Nephron progenitor cell (in vitro differentiated cells): ENCODE results near the gene OR5M3.

Source experiments
- DNase-seq: peaks from one replicate; pipeline ENCODE4 v3.0.0; 2021
- H3K27ac Mint-ChIP-seq: 2 replicates; pipeline ENCODE4 v1.8.0; 2021; ENCODE audit warnings: mild to moderate bottlenecking, moderate library complexity, mixed read lengths
- H3K27me3 Mint-ChIP-seq: 2 replicates; pipeline ENCODE4 v1.8.0; 2021; ENCODE audit warnings: mild to moderate bottlenecking, low read depth, mixed read lengths; ENCODE audit not compliant: poor library complexity
- H3K36me3 Mint-ChIP-seq: 2 replicates; pipeline ENCODE4 v1.8.0; 2021; ENCODE audit warnings: low read depth, mixed read lengths
- H3K4me1 Mint-ChIP-seq: 2 replicates; pipeline ENCODE4 v1.8.0; 2021; ENCODE audit warnings: mixed read lengths
- H3K4me3 Mint-ChIP-seq: 2 replicates; pipeline ENCODE4 v1.8.0; 2021; ENCODE audit warnings: mild to moderate bottlenecking, moderate library complexity, mixed read lengths
- H3K9me3 Mint-ChIP-seq: 2 replicates; pipeline ENCODE4 v1.8.0; 2021; ENCODE audit warnings: mild to moderate bottlenecking, moderate library complexity, mixed read lengths
- TF ChIP-seq, protein P1 (sequence below): fragments of 200-600 bp; sonication (generic); IDR thresholded peaks from 2 replicates; pipeline ENCODE4 v1.5.0; 2021; ENCODE audit warnings: antibody characterized with exemption

The OR5M3 gene

DNA sequence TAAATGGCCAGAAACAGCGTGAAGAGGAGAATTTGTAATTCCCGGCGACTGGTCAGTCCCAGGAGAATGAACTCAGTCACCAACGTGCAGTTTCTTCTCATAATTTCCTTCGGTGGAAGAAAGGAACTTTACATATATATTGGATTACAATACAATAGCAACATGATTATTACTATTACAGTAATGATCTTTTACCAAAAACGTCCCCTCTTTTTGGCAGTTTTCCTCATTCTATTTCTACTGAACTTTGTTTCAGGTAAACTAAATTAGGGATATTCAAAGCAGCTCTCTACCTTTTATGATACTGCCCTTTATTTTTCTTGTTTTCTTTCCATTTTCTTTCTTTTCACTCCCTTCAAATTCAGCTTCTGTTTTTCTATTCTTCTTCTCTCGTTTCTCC is 18.1 kb upstream of the OR5M3 start, which contains the start of gene OR5M8:
Gene OR5M8, minus strand, starts transcription at position 101 of the 400 bp plus-strand sequence. Its CDS starts 0 bp downstream, at position 101.
- H3K9me3 Mint-ChIP-seq, result peaks cover 10% of the 10 kb centered on the region
- TF ChIP-seq, protein P1, sequence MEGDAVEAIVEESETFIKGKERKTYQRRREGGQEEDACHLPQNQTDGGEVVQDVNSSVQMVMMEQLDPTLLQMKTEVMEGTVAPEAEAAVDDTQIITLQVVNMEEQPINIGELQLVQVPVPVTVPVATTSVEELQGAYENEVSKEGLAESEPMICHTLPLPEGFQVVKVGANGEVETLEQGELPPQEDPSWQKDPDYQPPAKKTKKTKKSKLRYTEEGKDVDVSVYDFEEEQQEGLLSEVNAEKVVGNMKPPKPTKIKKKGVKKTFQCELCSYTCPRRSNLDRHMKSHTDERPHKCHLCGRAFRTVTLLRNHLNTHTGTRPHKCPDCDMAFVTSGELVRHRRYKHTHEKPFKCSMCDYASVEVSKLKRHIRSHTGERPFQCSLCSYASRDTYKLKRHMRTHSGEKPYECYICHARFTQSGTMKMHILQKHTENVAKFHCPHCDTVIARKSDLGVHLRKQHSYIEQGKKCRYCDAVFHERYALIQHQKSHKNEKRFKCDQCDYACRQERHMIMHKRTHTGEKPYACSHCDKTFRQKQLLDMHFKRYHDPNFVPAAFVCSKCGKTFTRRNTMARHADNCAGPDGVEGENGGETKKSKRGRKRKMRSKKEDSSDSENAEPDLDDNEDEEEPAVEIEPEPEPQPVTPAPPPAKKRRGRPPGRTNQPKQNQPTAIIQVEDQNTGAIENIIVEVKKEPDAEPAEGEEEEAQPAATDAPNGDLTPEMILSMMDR, result no peak
- H3K36me3 Mint-ChIP-seq, result no peaks in the 10 kb centered on the region
- peaks cover 4% of the 10 kb centered on the region for H3K27me3 Mint-ChIP-seq
- H3K4me1 Mint-ChIP-seq, result no peaks in the 10 kb centered on the region
- no peak within 1 kb of the TSS for H3K4me3 Mint-ChIP-seq
- H3K27ac Mint-ChIP-seq, result no peak within 1 kb of the TSS
- no peak for DNase-seq

DNA sequence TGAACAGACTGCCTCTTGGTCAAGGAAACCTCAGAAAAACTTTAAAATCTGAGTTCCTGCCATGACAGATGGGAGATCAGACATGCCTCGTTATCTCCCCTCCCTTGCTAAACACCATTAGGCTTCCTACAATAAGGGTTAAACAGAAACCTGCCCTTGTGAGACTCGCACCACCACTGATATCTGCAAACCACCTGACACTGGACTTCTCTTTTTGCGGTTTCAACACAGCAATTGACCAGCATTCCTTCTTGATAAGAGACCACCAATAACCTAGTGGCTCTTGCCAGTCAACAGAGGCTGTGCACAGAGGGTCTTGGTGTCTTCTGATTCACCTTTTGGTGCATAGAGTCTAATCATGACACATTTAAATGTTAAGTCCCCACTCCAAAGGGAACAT is 13.6 kb upstream of the OR5M3 start:
- Mint-ChIP-seq H3K4me1 (no peaks in the 10 kb centered on the region), H3K27ac (no peak overlapping the region), H3K4me3 (no peak overlapping the region), H3K27me3 (peaks cover 4% of the 10 kb centered on the region), H3K36me3 (no peaks in the 10 kb centered on the region), H3K9me3 (peaks cover 3% of the 10 kb centered on the region)
- DNase-seq, result no peak
- TF ChIP-seq, protein P1, result no peak

DNA sequence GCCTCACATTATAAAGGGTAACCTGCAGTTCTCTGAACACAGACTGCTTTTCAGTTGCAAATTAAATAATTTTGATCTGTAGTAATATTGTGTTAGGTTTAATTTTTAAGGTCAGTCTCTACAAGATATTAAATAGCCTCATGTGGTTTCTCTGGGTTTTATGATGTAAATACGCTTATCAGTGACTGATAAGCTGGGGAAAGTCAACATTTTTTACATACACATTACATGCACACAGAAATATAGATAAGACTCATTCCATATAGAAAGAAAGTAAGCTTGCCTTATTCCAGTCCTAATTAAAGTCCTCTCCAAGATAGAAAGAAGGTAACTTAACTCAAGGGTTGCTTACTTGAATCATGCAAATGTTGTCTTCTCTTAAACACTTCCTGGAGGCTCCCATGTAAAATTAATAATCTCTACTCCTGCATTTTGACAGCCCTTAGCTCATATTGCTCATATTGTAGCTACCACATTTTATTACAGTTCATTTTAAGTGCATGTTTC is 1.6 kb upstream of the OR5M3 start:
- no peaks in the 10 kb centered on the region for H3K9me3 Mint-ChIP-seq
- TF ChIP-seq, protein P1, result no peak
- no peak overlapping the region for H3K27ac Mint-ChIP-seq
- peaks cover 2% of the 10 kb centered on the region for H3K27me3 Mint-ChIP-seq
- no peak for DNase-seq
- no peak overlapping the region for H3K4me3 Mint-ChIP-seq
- H3K4me1 Mint-ChIP-seq, result no peaks in the 10 kb centered on the region
- no peaks in the 10 kb centered on the region for H3K36me3 Mint-ChIP-seq

DNA sequence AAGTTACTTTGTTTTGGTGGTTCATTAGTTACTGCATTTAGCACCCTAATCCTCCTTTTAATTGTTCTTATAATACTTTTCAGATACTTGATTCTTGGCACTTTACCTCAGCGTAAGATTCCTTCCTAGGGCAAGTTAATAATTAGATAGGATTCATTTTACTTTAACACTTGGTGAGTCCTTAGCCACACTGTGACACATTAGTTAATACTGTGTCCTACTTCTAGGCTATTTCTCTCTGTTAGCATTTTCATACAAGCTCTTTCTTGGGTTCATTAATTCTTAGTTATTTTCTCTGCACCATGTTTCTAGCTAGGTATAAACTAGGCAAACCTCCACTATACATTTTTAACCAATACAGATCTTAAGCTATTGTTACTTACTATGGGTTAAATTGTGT is 16.1 kb downstream of the OR5M3 start:
- H3K4me3 Mint-ChIP-seq, result no peak overlapping the region
- H3K27ac Mint-ChIP-seq, result no peak overlapping the region
- no peaks in the 10 kb centered on the region for H3K4me1 Mint-ChIP-seq
- H3K9me3 Mint-ChIP-seq, result no peaks in the 10 kb centered on the region
- TF ChIP-seq, protein P1, result no peak
- H3K36me3 Mint-ChIP-seq, result no peaks in the 10 kb centered on the region
- H3K27me3 Mint-ChIP-seq, result no peaks in the 10 kb centered on the region
- DNase-seq, result no peak

DNA sequence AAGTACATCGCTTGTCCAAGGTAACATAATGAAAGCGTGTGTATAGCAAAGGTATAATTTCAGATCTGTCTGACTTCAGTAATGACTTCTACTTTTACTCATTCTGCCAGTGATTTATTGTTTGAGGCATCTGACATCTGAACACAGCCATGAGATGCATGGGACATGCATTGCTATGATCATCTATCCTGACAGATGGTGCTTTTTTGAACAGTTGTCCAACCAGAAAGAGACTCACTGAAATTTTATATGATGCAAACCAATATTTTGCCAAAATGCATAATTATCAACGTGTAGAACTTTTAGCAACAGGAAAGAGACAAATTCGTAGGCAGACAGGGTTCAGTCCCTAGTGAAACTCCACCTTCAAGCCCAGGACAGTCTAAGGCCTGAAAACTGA is 19.6 kb downstream of the OR5M3 start:
- H3K27me3 Mint-ChIP-seq, result no peaks in the 10 kb centered on the region
- H3K27ac Mint-ChIP-seq, result no peak overlapping the region
- TF ChIP-seq, protein P1, result no peak
- no peak for DNase-seq
- H3K4me1 Mint-ChIP-seq, result no peaks in the 10 kb centered on the region
- no peaks in the 10 kb centered on the region for H3K36me3 Mint-ChIP-seq
- H3K9me3 Mint-ChIP-seq, result no peaks in the 10 kb centered on the region
- no peak overlapping the region for H3K4me3 Mint-ChIP-seq
